ENCODE results near the gene CACNA1C. TPM values are rescaled to one million over a fixed set of nuclear protein-coding genes. Genes with fewer than 3 reads are reported as not detected.

CACNA1C gene
- total RNA-seq, 1 experiment from 2014 or later = 1.1 TPM

DNA sequence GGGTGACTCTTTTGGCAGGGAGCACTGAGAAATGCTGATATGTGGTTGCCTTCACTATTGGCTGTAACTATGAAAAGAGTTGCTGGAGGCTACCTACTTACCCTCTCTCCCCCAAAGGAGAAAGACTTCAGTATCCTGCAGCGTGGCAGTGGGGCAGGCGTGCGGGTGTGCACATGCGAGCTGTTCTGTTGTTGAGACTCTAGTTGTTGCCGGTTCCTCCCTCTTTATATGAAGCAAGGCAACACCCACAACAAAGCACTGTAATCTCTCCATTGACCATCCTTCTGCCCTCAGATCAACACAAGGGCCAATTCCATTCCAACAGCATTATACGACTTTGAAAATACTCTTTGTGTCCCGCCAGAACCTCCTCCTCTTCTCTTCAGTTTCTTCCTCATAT lies 259.4 kb downstream of the CACNA1C start:
- Histone ChIP-seq H2AFZ (ENCODE audit: low read length) (no peak overlapping the region), H3K79me2 (ENCODE audit: insufficient read depth, low read length) (no peaks in the 10 kb centered on the region), H3K56ac (ENCODE audit: insufficient read length, low read depth, low read length) (no peak overlapping the region), H3T11ph (ENCODE audit: low read length) (no peak overlapping the region), H2BK15ac (ENCODE audit: low read depth, low read length) (no peak overlapping the region), H3K4me2 (ENCODE audit: insufficient read depth, insufficient read length, low read length) (no peak overlapping the region), H4K20me1 (ENCODE audit: control insufficient read depth, insufficient read depth, insufficient read length) (no peaks in the 10 kb centered on the region), H3K27me3 (ENCODE audit: insufficient read depth, low read length) (no peaks in the 10 kb centered on the region), H3K4me1 (ENCODE audit: insufficient read depth, low read length) (peaks cover 4% of the 10 kb centered on the region; the same call in 1 of the 2 replicates), H3K9me3 (ENCODE audit: control insufficient read depth, low read depth, low read length) (no peaks in the 10 kb centered on the region), H3K9ac (ENCODE audit: extremely low read depth, insufficient read length, low read length) (no peak overlapping the region), H3K14ac (ENCODE audit: insufficient read depth, low read length) (no peak overlapping the region), H3K79me1 (ENCODE audit: insufficient read depth, low read depth, low read length, poor library complexity, severe bottlenecking) (no peaks in the 10 kb centered on the region), H3K27ac (ENCODE audit: insufficient read length, low read depth, low read length) (no peak overlapping the region), H2BK12ac (ENCODE audit: insufficient read length, low read depth, low read length) (no peak overlapping the region), H3K4ac (ENCODE audit: low read depth, low read length) (no peak overlapping the region), H2BK120ac (ENCODE audit: low read depth, low read length, poor library complexity, severe bottlenecking) (no peak overlapping the region), H3K18ac (ENCODE audit: insufficient read length, low read depth, low read length) (no peak overlapping the region), H4K8ac (replicated peaks; ENCODE audit: insufficient read length, low read depth, low read length) (no peak overlapping the region), H2BK20ac (ENCODE audit: low read depth, low read length, poor library complexity, severe bottlenecking) (no peak overlapping the region), H4K91ac (ENCODE audit: insufficient read length, low read depth, low read length) (no peak overlapping the region), H4K5ac (ENCODE audit: insufficient read length, low read depth, low read length) (no peak overlapping the region), H2BK5ac (ENCODE audit: insufficient read length, low read length) (no peak overlapping the region), H3K23ac (ENCODE audit: insufficient read length, low read depth, low read length) (no peak overlapping the region), H3K23me2 (ENCODE audit: insufficient read length, low read depth, low read length, poor library complexity, severe bottlenecking) (no peaks in the 10 kb centered on the region), H2AK5ac (ENCODE audit: insufficient read length, low read length) (no peak overlapping the region)
- TF ChIP-seq, protein P1, sequence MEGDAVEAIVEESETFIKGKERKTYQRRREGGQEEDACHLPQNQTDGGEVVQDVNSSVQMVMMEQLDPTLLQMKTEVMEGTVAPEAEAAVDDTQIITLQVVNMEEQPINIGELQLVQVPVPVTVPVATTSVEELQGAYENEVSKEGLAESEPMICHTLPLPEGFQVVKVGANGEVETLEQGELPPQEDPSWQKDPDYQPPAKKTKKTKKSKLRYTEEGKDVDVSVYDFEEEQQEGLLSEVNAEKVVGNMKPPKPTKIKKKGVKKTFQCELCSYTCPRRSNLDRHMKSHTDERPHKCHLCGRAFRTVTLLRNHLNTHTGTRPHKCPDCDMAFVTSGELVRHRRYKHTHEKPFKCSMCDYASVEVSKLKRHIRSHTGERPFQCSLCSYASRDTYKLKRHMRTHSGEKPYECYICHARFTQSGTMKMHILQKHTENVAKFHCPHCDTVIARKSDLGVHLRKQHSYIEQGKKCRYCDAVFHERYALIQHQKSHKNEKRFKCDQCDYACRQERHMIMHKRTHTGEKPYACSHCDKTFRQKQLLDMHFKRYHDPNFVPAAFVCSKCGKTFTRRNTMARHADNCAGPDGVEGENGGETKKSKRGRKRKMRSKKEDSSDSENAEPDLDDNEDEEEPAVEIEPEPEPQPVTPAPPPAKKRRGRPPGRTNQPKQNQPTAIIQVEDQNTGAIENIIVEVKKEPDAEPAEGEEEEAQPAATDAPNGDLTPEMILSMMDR (conservative IDR thresholded peaks at IDR 0.05) = no peak
- Mint-ChIP-seq H3K27me3 (ENCODE audit: low read depth) (no peaks in the 10 kb centered on the region; the same call in 1 of the 2 replicates), H3K27ac (no peak overlapping the region), H3K4me1 (peaks cover 15 to 23% of the 10 kb centered on the region in 2 experiments), H3K36me3 (ENCODE audit: insufficient read depth in 1 of 3, low read depth in 3 of 3) (peaks cover 0 to 11% (median 0%) of the 10 kb centered on the region in 3 experiments; a peak in 2 of 7 replicates), H3K4me3 (no peak overlapping the region), H3K9me3 (peaks cover 2 to 7% of the 10 kb centered on the region in 2 experiments; a peak in 4 of 5 replicates)
- no peak for DNase-seq
- WGBS (ENCODE audit: extremely low coverage, insufficient read length, low lambda C conversion rate) = no CpG with 5 or more reads among the region's 7 CpGs

Measured in H9 (cell line).